HG02798 (cell line): ENCODE data around the gene CCDC63.
"Not testable (repeated sequence)": the region's sequence is repeated elsewhere in the genome, so short reads cannot be mapped to it uniquely, and the experiment has no call there.

Experiments used
- ATAC-seq: cut with Tn5 transposase; IDR thresholded peaks from one replicate; pipeline ENCODE4 v1.9.1; 2021; ENCODE audit warnings: mild to moderate bottlenecking; ENCODE audit not compliant: unreplicated experiment, poor library complexity

The CCDC63 gene

DNA sequence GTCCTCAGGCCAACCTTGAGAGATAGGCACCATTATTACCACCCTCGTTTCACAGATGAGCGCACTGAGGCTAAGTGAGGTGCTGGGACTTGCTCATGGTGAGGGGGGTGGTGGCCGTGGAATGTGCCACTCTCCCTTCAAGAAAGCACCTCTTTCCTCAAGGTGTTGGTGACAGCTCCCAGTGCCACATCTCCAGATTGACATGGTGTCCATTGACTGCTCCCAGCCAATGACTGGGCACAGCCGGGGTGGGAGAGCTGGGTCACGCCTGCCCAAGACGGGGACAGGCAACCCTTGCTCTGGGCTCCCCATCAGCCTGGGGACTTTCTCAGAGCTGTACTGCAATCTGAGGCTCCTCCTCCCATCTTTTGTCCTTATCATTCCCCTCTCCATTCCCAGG lies 94.6 kb downstream of the CCDC63 start:
- no peak for ATAC-seq

DNA sequence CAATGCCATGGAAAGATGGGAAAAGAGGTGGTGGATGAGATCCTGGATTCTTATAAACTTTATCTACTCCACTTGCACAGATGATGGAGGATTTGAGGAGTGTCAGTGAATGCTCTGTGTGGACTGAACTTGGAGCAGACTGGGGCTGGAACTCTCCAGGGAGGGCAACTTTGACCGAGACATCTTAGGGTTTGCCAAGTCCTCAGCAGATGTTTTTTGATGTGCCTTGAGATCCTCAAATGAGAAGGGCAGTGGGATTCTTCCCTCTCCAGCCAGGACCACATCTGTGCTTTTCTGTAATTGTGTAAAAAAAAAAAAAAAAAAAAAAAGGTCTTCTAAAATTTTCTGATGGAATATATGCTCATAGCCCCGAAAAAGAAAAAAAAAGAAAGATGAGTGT lies 96.6 kb downstream of the CCDC63 start:
- ATAC-seq = no peak

DNA sequence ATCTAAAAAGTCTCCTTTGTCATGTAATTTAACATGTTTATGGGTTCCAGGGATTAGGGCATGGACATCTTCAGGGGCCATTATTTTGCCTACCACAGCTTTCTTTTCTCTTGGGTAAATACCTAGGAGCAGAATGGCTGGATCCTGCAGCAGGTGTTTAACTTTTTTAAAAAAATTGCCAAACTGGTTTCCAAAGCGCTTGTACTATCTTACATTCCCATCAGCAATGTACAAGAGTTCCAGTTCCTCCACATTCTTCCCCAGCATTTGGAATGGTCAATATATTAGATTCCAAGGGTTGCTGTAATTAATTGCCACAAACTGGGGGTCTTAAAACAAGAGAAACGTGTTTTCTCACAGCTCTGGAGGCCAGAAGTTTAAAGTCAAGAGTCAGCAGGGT lies 101.3 kb downstream of the CCDC63 start:
- no peak for ATAC-seq

DNA sequence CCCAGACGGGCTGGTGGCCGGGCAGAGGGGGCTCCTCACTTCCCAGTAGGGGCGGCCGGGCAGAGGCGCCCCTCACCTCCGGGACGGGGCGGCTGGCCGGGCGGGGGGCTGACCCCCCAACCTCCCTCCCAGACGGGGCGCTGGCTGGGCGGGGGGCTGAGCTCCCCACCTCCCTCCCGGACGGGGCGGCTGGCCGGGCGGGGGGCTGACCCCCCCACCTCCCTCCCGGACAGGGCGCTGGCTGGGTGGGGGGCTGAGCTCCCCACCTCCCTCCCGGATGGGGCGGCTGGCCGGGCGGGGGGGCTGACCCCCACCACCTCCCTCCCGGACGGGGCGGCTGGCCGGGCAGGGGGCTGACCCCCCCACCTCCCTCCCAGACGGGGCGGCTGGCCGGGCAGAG lies 103.7 kb downstream of the CCDC63 start:
- ATAC-seq = not testable (repeated sequence)

DNA sequence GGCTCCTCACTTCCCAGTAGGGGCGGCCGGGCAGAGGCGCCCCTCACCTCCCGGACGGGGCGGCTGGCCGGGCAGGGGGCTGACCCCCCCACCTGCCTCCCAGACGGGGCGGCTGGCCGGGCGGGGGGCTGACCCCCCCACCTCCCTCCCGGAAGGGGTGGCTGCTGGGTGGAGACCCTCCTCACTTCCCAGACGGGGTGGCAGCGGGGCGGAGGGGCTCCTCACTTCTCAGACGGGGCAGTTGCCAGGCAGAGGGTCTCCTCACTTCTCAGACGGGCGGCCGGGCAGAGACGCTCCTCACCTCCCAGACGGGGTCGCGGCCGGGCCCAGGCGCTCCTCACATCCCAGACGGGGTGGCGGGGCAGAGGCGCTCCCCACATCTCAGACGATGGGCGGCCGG lies 104.1 kb downstream of the CCDC63 start:
- ATAC-seq = not testable (repeated sequence)
